GM23338 (cell line): ENCODE results near the gene CDH15. TPM values are rescaled to one million over a fixed set of nuclear protein-coding genes. Genes with fewer than 3 reads are reported as not detected.

Experiments used
- ATAC-seq: fragments of 200-7000 bp; cut with Tn5 transposase; 3 replicates; pipeline ENCODE4 v1.9.1; 2020
- DNase-seq: peaks from one replicate; pipeline ENCODE4 v3.0.0-alpha.2; 2015; ENCODE audit warnings: low spot score
- H2AFZ ChIP-seq: fragments of 200-600 bp; sonication (generic); 2 replicates; pipeline ENCODE4 v1.8.0; 2016; ENCODE audit warnings: antibody characterized with exemption, mild to moderate bottlenecking, moderate library complexity
- H3F3A ChIP-seq: fragments of 200-600 bp; sonication (generic); replicated peaks from 2 replicates; pipeline ENCODE4 v1.8.0; 2017; ENCODE audit warnings: antibody characterized with exemption, mixed run types, low read depth
- H3K27ac ChIP-seq: fragments of 200-600 bp; sonication (generic); 2 replicates; pipeline ENCODE4 v1.6.1; 2016; ENCODE audit warnings: low read depth
- H3K27me3 ChIP-seq: fragments of 200-600 bp; sonication (generic); 2 replicates; pipeline ENCODE4 v1.8.0; 2016; ENCODE audit warnings: mild to moderate bottlenecking, mixed run types, moderate library complexity; ENCODE audit not compliant: insufficient read depth
- H3K36me3 ChIP-seq: fragments of 200-600 bp; sonication (generic); 2 replicates; pipeline ENCODE4 v1.8.0; 2016; ENCODE audit warnings: mild to moderate bottlenecking; ENCODE audit not compliant: insufficient read depth
- H3K4me1 ChIP-seq: fragments of 200-600 bp; sonication (generic); 2 replicates; pipeline ENCODE4 v1.8.0; 2016; ENCODE audit warnings: mild to moderate bottlenecking, moderate library complexity; ENCODE audit not compliant: insufficient read depth
- H3K4me2 ChIP-seq: fragments of 200-600 bp; sonication (generic); 2 replicates; pipeline ENCODE4 v1.7.1; 2017; ENCODE audit warnings: mixed run types
- H3K4me3 ChIP-seq: fragments of 200-600 bp; sonication (generic); 2 replicates; pipeline ENCODE4 v1.6.1; 2016; ENCODE audit warnings: mixed run types
- H3K79me2 ChIP-seq: fragments of 200-600 bp; sonication (generic); replicated peaks from 2 replicates; pipeline ENCODE4 v1.8.0; 2017; ENCODE audit warnings: mild to moderate bottlenecking; ENCODE audit not compliant: insufficient read depth
- H3K9me2 ChIP-seq: fragments of 200-600 bp; sonication (generic); 2 replicates; pipeline ENCODE4 v1.8.0; 2017; ENCODE audit not compliant: insufficient read depth
- H4K20me1 ChIP-seq: fragments of 200-600 bp; sonication (generic); replicated peaks from 2 replicates; pipeline ENCODE4 v1.8.0; 2017; ENCODE audit warnings: mild to moderate bottlenecking; ENCODE audit not compliant: insufficient read depth
- H3K27ac Mint-ChIP-seq: 2 replicates; pipeline ENCODE4 v1.8.0; 2020; ENCODE audit warnings: inconsistent platforms, mild to moderate bottlenecking, moderate library complexity, mixed read lengths
- H3K27me3 Mint-ChIP-seq: 3 replicates; pipeline ENCODE4 v1.8.0; 2022; ENCODE audit warnings: low read depth, mild to moderate bottlenecking, moderate library complexity, mixed read lengths, inconsistent platforms; ENCODE audit not compliant: insufficient read depth, poor library complexity
- H3K36me3 Mint-ChIP-seq: 3 replicates; pipeline ENCODE4 v1.8.0; 2021; ENCODE audit warnings: low read depth, mild to moderate bottlenecking, inconsistent platforms, moderate library complexity, mixed read lengths
- H3K4me1 Mint-ChIP-seq: 3 replicates; pipeline ENCODE4 v1.8.0; 2020; ENCODE audit warnings: mild to moderate bottlenecking, inconsistent platforms, mixed read lengths
- H3K4me3 Mint-ChIP-seq: 3 replicates; pipeline ENCODE4 v1.8.0; 2021; ENCODE audit warnings: moderate library complexity, mild to moderate bottlenecking, inconsistent platforms, mixed read lengths
- H3K9me3 Mint-ChIP-seq: 3 replicates; pipeline ENCODE4 v1.8.0; 2020; ENCODE audit warnings: moderate library complexity, mild to moderate bottlenecking, inconsistent platforms, mixed read lengths
- CTCF ChIP-seq, 2 experiments: fragments of 200-600 bp in 1 of 2; sonication (generic) in 1 of 2; conservative IDR thresholded peaks; 2 replicates each; pipeline versions ENCODE4 v1.5.1 to v1.6.1; 2016 to 2017; ENCODE audit warnings: antibody characterized with exemption in 2 of 2, low read depth in 2 of 2, mild to moderate bottlenecking in 2 of 2, moderate library complexity in 1 of 2
- ETS1 ChIP-seq: IDR thresholded peaks from 2 replicates; pipeline ENCODE4 v1.6.1; 2016; ENCODE audit warnings: antibody characterized with exemption
- EZH2 ChIP-seq: fragments of 200-600 bp; sonication (generic); IDR thresholded peaks from one replicate; pipeline ENCODE4 v1.8.0; 2017; ENCODE audit warnings: antibody characterized with exemption, mild to moderate bottlenecking, low read depth; ENCODE audit not compliant: unreplicated experiment
- NANOG ChIP-seq: IDR thresholded peaks from 2 replicates; pipeline ENCODE4 v1.6.1; 2016; ENCODE audit warnings: antibody characterized with exemption, borderline replicate concordance
- ZNF114 ChIP-seq: fragments of 250-450 bp; sonication (Bioruptor Pico); IDR thresholded peaks from 2 replicates; pipeline ENCODE4 v1.5.0; 2020; ENCODE audit warnings: mild to moderate bottlenecking, moderate library complexity
- ZNF331 ChIP-seq: fragments of 250-450 bp; sonication (Bioruptor Pico); IDR thresholded peaks from 2 replicates; pipeline ENCODE4 v1.5.0; 2020; ENCODE audit warnings: low read depth, mild to moderate bottlenecking, moderate library complexity
- ZNF462 ChIP-seq: fragments of 250-450 bp; sonication (Bioruptor Pico); IDR thresholded peaks from 2 replicates; pipeline ENCODE4 v1.5.0; 2020; ENCODE audit warnings: mild to moderate bottlenecking, moderate library complexity
- polyA plus RNA-seq: library from polyadenylated mRNA; unstranded; fragments of >200 nt; fragmentation: Nextera tagmentation; extraction: Ambion mirVana; gene quantifications from 2 replicates; pipeline ENCODE4 v1.2.1, GENCODE V29; 2016
- total RNA-seq: library from RNA; depleted of rRNA; stranded (reverse); fragments of >200 nt; shearing (Covaris generic); gene quantifications from 2 replicates; pipeline ENCODE4 v1.2.3, GENCODE V29; 2014

Gene CDH15
- total and polyA plus RNA-seq, 2 experiments from 2014 or later = 0.61 to 1.0 TPM

GRCh38 chr16:89135971-89136765, 35.4 kb upstream of the CDH15 start (continued):
- TF ChIP-seq ETS1 = no peak
- TF ChIP-seq ZNF331 (CRISPR knock-in tag) = no peak

- Mint-ChIP-seq H3K27ac (no peak overlapping the region), H3K4me3 (no peak overlapping the region), H3K27me3 (peaks cover 5% of the 10 kb centered on the region), H3K4me1 (peaks cover 8% of the 10 kb centered on the region; the same call in 2 of the 3 replicates), H3K36me3 (peaks cover 18% of the 10 kb centered on the region), H3K9me3 (no peaks in the 10 kb centered on the region)
- no peak overlapping the region for H3K4me3 ChIP-seq
- no peaks in the 10 kb centered on the region for H3F3A ChIP-seq
- TF ChIP-seq EZH2 = no peak
- no peak for TF ChIP-seq ZNF114 (CRISPR knock-in tag)
- no peaks in the 10 kb centered on the region for H3K79me2 ChIP-seq
- H3K36me3 ChIP-seq = no peaks in the 10 kb centered on the region
- no peak for ATAC-seq
- no peak for DNase-seq
- no peaks in the 10 kb centered on the region for H4K20me1 ChIP-seq
- H3K4me2 ChIP-seq = no peak overlapping the region
- H3K27ac ChIP-seq = no peak overlapping the region
- no peak overlapping the region for H2AFZ ChIP-seq
- H3K27me3 ChIP-seq = no peaks in the 10 kb centered on the region
- no peaks in the 10 kb centered on the region for H3K9me2 ChIP-seq
- no peaks in the 10 kb centered on the region for H3K4me1 ChIP-seq
These were observed 34.6 kb upstream of the CDH15 start for GRCh38 chr16:89136931-89137330.

- Histone ChIP-seq H3K9me2 (no peaks in the 10 kb centered on the region), H3K4me1 (no peaks in the 10 kb centered on the region), H3F3A (no peaks in the 10 kb centered on the region), H4K20me1 (no peaks in the 10 kb centered on the region), H3K27me3 (no peaks in the 10 kb centered on the region), H3K4me3 (no peak overlapping the region), H3K4me2 (no peak overlapping the region), H3K79me2 (no peaks in the 10 kb centered on the region), H3K36me3 (no peaks in the 10 kb centered on the region), H3K27ac (no peak overlapping the region), H2AFZ (no peak overlapping the region)
- no peak overlapping the region for H3K27ac Mint-ChIP-seq
- no peaks in the 10 kb centered on the region for H3K9me3 Mint-ChIP-seq
- peaks cover 8% of the 10 kb centered on the region; the same call in 2 of the 3 replicates for H3K4me1 Mint-ChIP-seq
- peaks cover 5% of the 10 kb centered on the region for H3K27me3 Mint-ChIP-seq
- ATAC-seq = no peak
- DNase-seq = no peak
- H3K36me3 Mint-ChIP-seq = peaks cover 18% of the 10 kb centered on the region
- no peak overlapping the region for H3K4me3 Mint-ChIP-seq
- no peak for TF ChIP-seq CTCF (conservative IDR thresholded peaks at IDR 0.05; ENCODE audit: low read depth in 2 of 2)
- TF ChIP-seq ZNF462 = no peak
- TF ChIP-seq NANOG = no peak
These were observed 33.7 kb upstream of the CDH15 start for GRCh38 chr16:89137666-89138512.
